ENCODE results near the gene ZNF26.
"Not testable (repeated sequence)": the region's sequence is repeated elsewhere in the genome, so short reads cannot be mapped to it uniquely, and the experiment has no call there.

The ZNF26 gene

GRCh38 chr12:132986001-132986884, at the start of gene ZNF26:
Gene ZNF26 (plus strand): TSS chr12:132986367. CDS start chr12:132986841, 474 bp downstream.
- peak; percentile 77 to 78 for DNase-seq

GRCh38 chr12:132936921-132937320, 49.2 kb upstream of the ZNF26 start:
- DNase-seq: not testable (repeated sequence)

GRCh38 chr12:132937476-132937875, 48.7 kb upstream of the ZNF26 start:
- no peak for DNase-seq

- DNase-seq: not testable (repeated sequence)
Observed at GRCh38 chr12:132938807-132939206, 47.4 kb upstream of the ZNF26 start.

- no peak for DNase-seq
Observed at GRCh38 chr12:132940071-132940719, 46.0 kb upstream of the ZNF26 start.

GRCh38 chr12:132941336-132941954, 44.7 kb upstream of the ZNF26 start:
- DNase-seq: no peak

GRCh38 chr12:132942611-132943010, 43.6 kb upstream of the ZNF26 start:
- no peak for DNase-seq

GRCh38 chr12:132945806-132946205, 40.4 kb upstream of the ZNF26 start:
- no peak for DNase-seq

- no peak for DNase-seq
Observed at GRCh38 chr12:132946246-132946820, 39.8 kb upstream of the ZNF26 start.

GRCh38 chr12:132948146-132949066, 37.8 kb upstream of the ZNF26 start:
- no peak for DNase-seq

GRCh38 chr12:132949936-132950837, 36.0 kb upstream of the ZNF26 start:
- DNase-seq: no peak

- no peak for DNase-seq
Observed at GRCh38 chr12:132950844-132951535, 35.2 kb upstream of the ZNF26 start.

- no peak for DNase-seq
Observed at GRCh38 chr12:132951649-132952048, 34.5 kb upstream of the ZNF26 start.

- DNase-seq: no peak
Observed at GRCh38 chr12:132952371-132953162, 33.6 kb upstream of the ZNF26 start.

GRCh38 chr12:132953163-132953425, 33.1 kb upstream of the ZNF26 start:
- DNase-seq: no peak

- no peak for DNase-seq
Observed at GRCh38 chr12:132953771-132954170, 32.4 kb upstream of the ZNF26 start.

- DNase-seq: no peak
Observed at GRCh38 chr12:132954471-132955048, 31.6 kb upstream of the ZNF26 start.

GRCh38 chr12:132955094-132956010, 30.8 kb upstream of the ZNF26 start:
- peak in 1 of 2 donors; percentile 5 for DNase-seq
